ENCODE results near the gene TRMT10B. TPM values are rescaled to one million over a fixed set of nuclear protein-coding genes. Genes with fewer than 3 reads are reported as not detected.

TRMT10B gene
- total RNA-seq, 6 experiments from 2014 or later = 2.1 to 3.1 (median 2.6) TPM

DNA sequence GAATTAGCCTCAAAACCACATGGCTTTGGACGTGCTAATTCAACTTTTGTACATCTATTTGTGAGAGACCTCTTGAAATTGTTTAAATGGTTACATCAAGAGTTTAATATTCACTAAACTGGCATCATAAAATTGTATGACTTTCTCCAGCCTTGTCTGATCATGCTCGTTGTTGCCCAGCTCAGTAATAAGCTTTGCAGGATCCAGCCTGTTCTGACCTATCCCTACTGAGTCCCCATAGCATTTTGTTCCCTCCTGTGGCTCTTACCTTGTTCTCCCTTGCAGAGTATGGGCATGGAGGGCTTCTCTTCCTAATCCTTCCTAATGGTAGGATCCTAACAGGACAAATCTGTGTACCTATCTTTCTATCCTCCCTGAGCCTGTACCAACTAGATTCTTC is 24.9 kb downstream of the TRMT10B start:
- H3K27ac Mint-ChIP-seq = peak overlapping the region; percentile 53
- no peak for DNase-seq
- TF ChIP-seq, protein P1, sequence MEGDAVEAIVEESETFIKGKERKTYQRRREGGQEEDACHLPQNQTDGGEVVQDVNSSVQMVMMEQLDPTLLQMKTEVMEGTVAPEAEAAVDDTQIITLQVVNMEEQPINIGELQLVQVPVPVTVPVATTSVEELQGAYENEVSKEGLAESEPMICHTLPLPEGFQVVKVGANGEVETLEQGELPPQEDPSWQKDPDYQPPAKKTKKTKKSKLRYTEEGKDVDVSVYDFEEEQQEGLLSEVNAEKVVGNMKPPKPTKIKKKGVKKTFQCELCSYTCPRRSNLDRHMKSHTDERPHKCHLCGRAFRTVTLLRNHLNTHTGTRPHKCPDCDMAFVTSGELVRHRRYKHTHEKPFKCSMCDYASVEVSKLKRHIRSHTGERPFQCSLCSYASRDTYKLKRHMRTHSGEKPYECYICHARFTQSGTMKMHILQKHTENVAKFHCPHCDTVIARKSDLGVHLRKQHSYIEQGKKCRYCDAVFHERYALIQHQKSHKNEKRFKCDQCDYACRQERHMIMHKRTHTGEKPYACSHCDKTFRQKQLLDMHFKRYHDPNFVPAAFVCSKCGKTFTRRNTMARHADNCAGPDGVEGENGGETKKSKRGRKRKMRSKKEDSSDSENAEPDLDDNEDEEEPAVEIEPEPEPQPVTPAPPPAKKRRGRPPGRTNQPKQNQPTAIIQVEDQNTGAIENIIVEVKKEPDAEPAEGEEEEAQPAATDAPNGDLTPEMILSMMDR (IDR thresholded peaks at IDR 0.05) = no peak
- H3K4me3 Mint-ChIP-seq = no peak overlapping the region
- peaks cover 3% of the 10 kb centered on the region for H3K27me3 Mint-ChIP-seq (ENCODE audit: insufficient read depth)
- peaks cover 33% of the 10 kb centered on the region for H3K36me3 Mint-ChIP-seq (ENCODE audit: low read depth)
- H3K4me1 Mint-ChIP-seq (ENCODE audit: low read depth) = peaks cover 53% of the 10 kb centered on the region
- H3K9me3 Mint-ChIP-seq = no peaks in the 10 kb centered on the region

- H3K27me3 Mint-ChIP-seq (ENCODE audit: insufficient read depth) = peaks cover 3% of the 10 kb centered on the region
- DNase-seq = no peak
- no peaks in the 10 kb centered on the region for H3K9me3 Mint-ChIP-seq
- peaks cover 23% of the 10 kb centered on the region for H3K36me3 Mint-ChIP-seq (ENCODE audit: low read depth)
- H3K4me1 Mint-ChIP-seq (ENCODE audit: low read depth) = peaks cover 30% of the 10 kb centered on the region
- peak overlapping the region; percentile 96 for H3K27ac Mint-ChIP-seq
- H3K4me3 Mint-ChIP-seq = peak overlapping the region; percentile 99
- TF ChIP-seq, protein P1 (IDR thresholded peaks at IDR 0.05) = no peak
These were observed 30.6 kb downstream of the TRMT10B start for GRCh38 chr9:37784291-37784615.

GRCh38 chr9:37784616-37785483 is 31.2 kb downstream of the TRMT10B start, which contains the start of gene EXOSC3:
EXOSC3 (minus strand) TSS chr9:37785064; CDS start chr9:37785044, 20 bp downstream.
- Mint-ChIP-seq H3K9me3 (no peaks in the 10 kb centered on the region), H3K36me3 (ENCODE audit: low read depth) (peaks cover 23% of the 10 kb centered on the region), H3K27ac (peak within 1 kb of the TSS; percentile 96), H3K4me3 (peak within 1 kb of the TSS; percentile 99), H3K27me3 (ENCODE audit: insufficient read depth) (peaks cover 3% of the 10 kb centered on the region), H3K4me1 (ENCODE audit: low read depth) (peaks cover 30% of the 10 kb centered on the region)
- DNase-seq = peak; percentile 92
- TF ChIP-seq, protein P1 (IDR thresholded peaks at IDR 0.05) = peak; percentile 39

DNA sequence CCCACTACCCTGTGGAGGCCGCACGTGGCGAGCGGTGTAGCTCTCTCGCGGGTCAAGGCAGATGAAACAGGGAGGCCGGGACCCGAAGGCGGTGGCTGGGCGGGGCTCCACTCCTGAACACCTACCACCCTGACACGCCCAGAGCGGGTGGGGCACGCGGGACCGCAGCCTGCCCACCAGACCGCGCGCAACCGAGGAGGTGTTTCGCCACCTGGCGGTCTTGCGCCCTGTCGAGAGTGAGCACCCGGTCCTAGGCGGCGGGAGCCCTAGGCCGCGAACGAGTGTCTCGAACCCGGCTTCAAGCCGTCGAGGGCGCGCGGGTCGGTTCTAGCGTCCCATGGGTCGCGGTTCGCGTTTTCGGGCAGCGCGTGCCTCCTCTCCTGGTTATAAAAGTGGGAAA is 33.5 kb downstream of the TRMT10B start:
- peaks cover 14% of the 10 kb centered on the region for H3K36me3 Mint-ChIP-seq (ENCODE audit: low read depth)
- no peaks in the 10 kb centered on the region for H3K9me3 Mint-ChIP-seq
- no peak for DNase-seq
- H3K4me3 Mint-ChIP-seq = no peak overlapping the region
- TF ChIP-seq, protein P1 (IDR thresholded peaks at IDR 0.05) = no peak
- H3K4me1 Mint-ChIP-seq (ENCODE audit: low read depth) = peaks cover 26% of the 10 kb centered on the region
- H3K27ac Mint-ChIP-seq = no peak overlapping the region
- H3K27me3 Mint-ChIP-seq (ENCODE audit: insufficient read depth) = peaks cover 3% of the 10 kb centered on the region

- Mint-ChIP-seq H3K9me3 (no peaks in the 10 kb centered on the region), H3K4me3 (no peak overlapping the region), H3K36me3 (ENCODE audit: low read depth) (peaks cover 6% of the 10 kb centered on the region; the same call in 1 of the 2 replicates), H3K27ac (no peak overlapping the region), H3K27me3 (ENCODE audit: insufficient read depth) (no peaks in the 10 kb centered on the region; the same call in 1 of the 2 replicates), H3K4me1 (ENCODE audit: low read depth) (peaks cover 13% of the 10 kb centered on the region)
- no peak for DNase-seq
- TF ChIP-seq, protein P1 (IDR thresholded peaks at IDR 0.05) = no peak
These were observed 34.7 kb downstream of the TRMT10B start for GRCh38 chr9:37788332-37788731.

Measured in HFFc6 (cell line).